OCI-LY7 (cell line): ENCODE measurements around the gene KCNQ1. TPM values are rescaled to one million over a fixed set of nuclear protein-coding genes. Genes with fewer than 3 reads are reported as not detected.

Experiments
- BruUV-seq: library from RNA; stranded (reverse); fragments of 400-500 nt; replicated peaks from 2 replicates; lab custom pipeline; 2021; lab: Mats Ljungman, UMichigan
- CTCF ChIA-PET: fragments of 300-600 bp; sonication (Branson Sonifier 250); formaldehyde crosslinking; loops from one replicate; lab custom pipeline; 2022; ENCODE audit warnings: antibody characterized with exemption; ENCODE audit not compliant: unreplicated experiment; lab: Charles Lee
- POLR2A ChIA-PET: fragments of 300-600 bp; sonication (Branson Sonifier 250); formaldehyde crosslinking; loops from one replicate; lab custom pipeline; 2022; ENCODE audit warnings: antibody characterized with exemption; lab: Charles Lee
- DNase-seq: peaks from one replicate; pipeline ENCODE4 v3.0.0-alpha.2; 2015; ENCODE audit warnings: low spot score
- H2AFZ ChIP-seq: fragments of 200-600 bp; sonication (generic), shearing (Covaris generic); 2 replicates; pipeline ENCODE4 v1.6.1; 2014; ENCODE audit warnings: mild to moderate bottlenecking, antibody characterized with exemption, low read length, moderate library complexity
- H3K27ac ChIP-seq: fragments of 200-600 bp; sonication (generic); 2 replicates; pipeline ENCODE4 v1.5.1; 2014; ENCODE audit warnings: mixed run types, low read depth, mild to moderate bottlenecking, moderate library complexity, low read length, inconsistent platforms; ENCODE audit not compliant: poor library complexity, severe bottlenecking
- H3K36me3 ChIP-seq: fragments of 200-600 bp; sonication (generic); 2 replicates; pipeline ENCODE4 v1.6.1; 2014; ENCODE audit warnings: mild to moderate bottlenecking, antibody characterized with exemption, low read length, moderate library complexity, mixed read lengths; ENCODE audit not compliant: insufficient read depth
- H3K4me1 ChIP-seq: fragments of 200-600 bp; sonication (generic); 2 replicates; pipeline ENCODE4 v1.5.1; 2014; ENCODE audit warnings: mild to moderate bottlenecking, low read length; ENCODE audit not compliant: insufficient read depth, poor library complexity, severe bottlenecking
- H3K4me2 ChIP-seq: fragments of 200-600 bp; sonication (generic); 2 replicates; pipeline ENCODE4 v1.6.1; 2014; ENCODE audit warnings: mild to moderate bottlenecking, low read length
- H3K4me3 ChIP-seq: fragments of 200-600 bp; sonication (generic); 2 replicates; pipeline ENCODE4 v1.5.1; 2014; ENCODE audit warnings: mild to moderate bottlenecking, low read depth, low read length; ENCODE audit not compliant: poor library complexity, severe bottlenecking
- H3K79me2 ChIP-seq: fragments of 200-600 bp; sonication (generic); 2 replicates; pipeline ENCODE4 v1.6.1; 2016; ENCODE audit warnings: low read depth, mild to moderate bottlenecking, low read length, moderate library complexity, mixed read lengths; ENCODE audit not compliant: insufficient read depth
- H3K9me2 ChIP-seq: fragments of 200-600 bp; sonication (generic); 2 replicates; pipeline ENCODE4 v1.6.1; 2016; ENCODE audit warnings: mild to moderate bottlenecking, low read length, mixed read lengths; ENCODE audit not compliant: insufficient read depth
- H3K9me3 ChIP-seq: fragments of 200-600 bp; sonication (generic); 2 replicates; pipeline ENCODE4 v1.6.1; 2014; ENCODE audit warnings: mild to moderate bottlenecking, mixed run types, low read length, mixed read lengths
- H4K20me1 ChIP-seq: fragments of 200-600 bp; sonication (generic); 2 replicates; pipeline ENCODE4 v1.6.1; 2014; ENCODE audit warnings: mild to moderate bottlenecking, antibody characterized with exemption, low read length, moderate library complexity, mixed read lengths; ENCODE audit not compliant: insufficient read depth
- EZH2phosphoT487 ChIP-seq: fragments of 200-600 bp; sonication (generic); IDR thresholded peaks from 2 replicates; pipeline ENCODE4 v1.6.1; 2018; ENCODE audit warnings: low read depth, borderline replicate concordance, mild to moderate bottlenecking, mixed run types, antibody characterized with exemption, low read length, moderate library complexity, mixed read lengths
- intact Hi-C: fragments of 100-400 bp; cut with micrococcal nuclease; formaldehyde crosslinking; loops from one replicate; pipeline ENCODE4 v1.10.0; 2022; ENCODE audit not compliant: unreplicated experiment
- total RNA-seq, 2 experiments: library from RNA; depleted of rRNA in 1 of 2; stranded (reverse); fragments of >200 nt in 1 of 2; shearing (Covaris generic) in 1 of 2; gene quantifications; 2 replicates each; pipeline ENCODE4 v1.2.3, GENCODE V29; 2014 to 2022
- TF ChIP-seq, protein P1 (sequence below): fragments of 200-600 bp; sonication (generic); conservative IDR thresholded peaks from 2 replicates; pipeline ENCODE4 v1.5.1; 2014; ENCODE audit warnings: mild to moderate bottlenecking, antibody characterized with exemption, low read length, moderate library complexity, mixed read lengths

KCNQ1 gene
- total RNA-seq, 2 experiments from 2014 or later: 0.22 to 1.3 TPM

DNA sequence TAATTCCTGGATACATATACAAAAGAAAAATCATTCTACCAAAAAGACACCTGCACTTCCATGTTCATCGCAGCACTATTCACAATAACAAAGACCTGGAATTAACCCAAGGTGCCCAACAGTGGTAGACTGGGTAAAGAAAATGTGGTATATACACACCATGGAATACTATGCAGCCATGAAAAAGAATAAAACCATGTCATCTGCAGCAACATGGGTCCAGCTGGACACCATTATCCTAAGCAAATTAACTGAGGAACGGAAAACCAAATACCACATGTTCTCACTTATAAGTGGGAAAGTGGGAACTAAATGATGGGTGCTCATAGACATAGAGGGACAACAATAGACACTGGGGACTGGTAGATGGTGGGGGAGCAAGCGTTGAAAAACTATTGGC, 5.0 kb upstream of the KCNQ1 start:
- H3K4me2 ChIP-seq: no peak overlapping the region
- no peaks in the 10 kb centered on the region for H3K4me1 ChIP-seq
- no peaks in the 10 kb centered on the region for H3K79me2 ChIP-seq
- CTCF ChIA-PET: no interaction called here
- H2AFZ ChIP-seq: no peak overlapping the region
- no peaks in the 10 kb centered on the region for H3K9me2 ChIP-seq
- no peak for DNase-seq
- H3K36me3 ChIP-seq: no peaks in the 10 kb centered on the region
- no peak overlapping the region for H3K4me3 ChIP-seq
- no peaks in the 10 kb centered on the region for H4K20me1 ChIP-seq
- no peaks in the 10 kb centered on the region for H3K9me3 ChIP-seq
- POLR2A ChIA-PET: no interaction called here
- TF ChIP-seq, protein P1, sequence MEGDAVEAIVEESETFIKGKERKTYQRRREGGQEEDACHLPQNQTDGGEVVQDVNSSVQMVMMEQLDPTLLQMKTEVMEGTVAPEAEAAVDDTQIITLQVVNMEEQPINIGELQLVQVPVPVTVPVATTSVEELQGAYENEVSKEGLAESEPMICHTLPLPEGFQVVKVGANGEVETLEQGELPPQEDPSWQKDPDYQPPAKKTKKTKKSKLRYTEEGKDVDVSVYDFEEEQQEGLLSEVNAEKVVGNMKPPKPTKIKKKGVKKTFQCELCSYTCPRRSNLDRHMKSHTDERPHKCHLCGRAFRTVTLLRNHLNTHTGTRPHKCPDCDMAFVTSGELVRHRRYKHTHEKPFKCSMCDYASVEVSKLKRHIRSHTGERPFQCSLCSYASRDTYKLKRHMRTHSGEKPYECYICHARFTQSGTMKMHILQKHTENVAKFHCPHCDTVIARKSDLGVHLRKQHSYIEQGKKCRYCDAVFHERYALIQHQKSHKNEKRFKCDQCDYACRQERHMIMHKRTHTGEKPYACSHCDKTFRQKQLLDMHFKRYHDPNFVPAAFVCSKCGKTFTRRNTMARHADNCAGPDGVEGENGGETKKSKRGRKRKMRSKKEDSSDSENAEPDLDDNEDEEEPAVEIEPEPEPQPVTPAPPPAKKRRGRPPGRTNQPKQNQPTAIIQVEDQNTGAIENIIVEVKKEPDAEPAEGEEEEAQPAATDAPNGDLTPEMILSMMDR: no peak
- BruUV-seq: no TSS peak
- H3K27ac ChIP-seq: no peak overlapping the region
- intact Hi-C loops: no loop called here

- CTCF ChIA-PET: interaction anchor here (0.5 kb wide), 1 partner anchor 88 kb away, joined by 4 read pairs; no protein-coding TSS in a partner anchor
- H3K36me3 ChIP-seq: no peaks in the 10 kb centered on the region
- no peak overlapping the region for H3K27ac ChIP-seq
- TF ChIP-seq, protein P1: no peak
- no peak for TF ChIP-seq EZH2phosphoT487
- no TSS peak for BruUV-seq
- H3K4me3 ChIP-seq: no peak overlapping the region
- H3K4me1 ChIP-seq: peaks cover 5% of the 10 kb centered on the region
- no peaks in the 10 kb centered on the region for H3K9me3 ChIP-seq
- intact Hi-C loops: no loop called here
- no peaks in the 10 kb centered on the region for H3K9me2 ChIP-seq
- no peaks in the 10 kb centered on the region for H4K20me1 ChIP-seq
- no peak overlapping the region for H3K4me2 ChIP-seq
- DNase-seq: no peak
- H2AFZ ChIP-seq: no peak overlapping the region
- POLR2A ChIA-PET: no interaction called here
- no peaks in the 10 kb centered on the region for H3K79me2 ChIP-seq
These were observed 4.2 kb upstream of the KCNQ1 start for GRCh38 chr11:2440646-2441045.

GRCh38 chr11:2441171-2441570, 3.6 kb upstream of the KCNQ1 start:
- no peaks in the 10 kb centered on the region for H3K9me2 ChIP-seq
- intact Hi-C loops: no loop called here
- TF ChIP-seq, protein P1: no peak
- TF ChIP-seq EZH2phosphoT487: no peak
- H3K4me1 ChIP-seq: peaks cover 6% of the 10 kb centered on the region
- H3K79me2 ChIP-seq: no peaks in the 10 kb centered on the region
- no TSS peak for BruUV-seq
- H3K4me2 ChIP-seq: no peak overlapping the region
- no peaks in the 10 kb centered on the region for H3K9me3 ChIP-seq
- ChIA-PET POLR2A (interaction anchor here (0.7 kb wide), 1 partner anchor 1575 kb away, joined by 6 read pairs; no protein-coding TSS in a partner anchor), CTCF (interaction anchor here (0.5 kb wide), 1 partner anchor 87 kb away, joined by 4 read pairs; no protein-coding TSS in a partner anchor)
- no peak overlapping the region for H2AFZ ChIP-seq
- no peaks in the 10 kb centered on the region for H4K20me1 ChIP-seq
- H3K4me3 ChIP-seq: no peak overlapping the region
- no peaks in the 10 kb centered on the region for H3K36me3 ChIP-seq
- no peak for DNase-seq
- H3K27ac ChIP-seq: no peak overlapping the region
